Measurements from ENCODE around the gene KCNN1. TPM values are rescaled to one million over a fixed set of nuclear protein-coding genes. Genes with fewer than 3 reads are reported as not detected.
A peak's percentile ranks its signal among the peaks of the same experiment; 100 is the strongest.

The KCNN1 gene
- total and polyA plus RNA-seq, 4 donors, result 0.14 to 0.60 (median 0.19) TPM; not detected in 1

GRCh38 chr19:17989425-17990094, 22.7 kb downstream of the KCNN1 start:
- Histone ChIP-seq H3K9me3 (ENCODE audit: control insufficient read depth in 4 of 4, insufficient read depth in 3 of 4, low read length in 3 of 4) (peaks cover 0 to 3% (median 0%) of the 10 kb centered on the region in 4 donors), H3K27ac (ENCODE audit: low read depth in 1 of 2, low read length in 1 of 2) (no peak overlapping the region), H3K36me3 (ENCODE audit: control insufficient read depth in 4 of 4, insufficient read depth in 4 of 4, low read length in 4 of 4) (no peaks in the 10 kb centered on the region), H3K27me3 (ENCODE audit: control insufficient read depth in 3 of 3, insufficient read depth in 3 of 3, low read length in 2 of 3) (no peaks in the 10 kb centered on the region), H3K9ac (ENCODE audit: insufficient read depth in 1 of 2, low read length in 2 of 2) (no peak overlapping the region), H3K4me1 (ENCODE audit: control insufficient read depth in 5 of 5, insufficient read depth in 5 of 5, low read length in 5 of 5) (no peaks in the 10 kb centered on the region), H3K4me3 (no peak overlapping the region)
- no peak for DNase-seq
- no peak for ATAC-seq (ENCODE audit: insufficient read depth, low FRiP score)
- TF ChIP-seq CTCF (IDR thresholded peaks at IDR 0.05; ENCODE audit: control extremely low read depth, extremely low read depth), result no peak
- 91 to 95% methylated on average over 16 of the region's 16 CpGs for WGBS, 2 donors

GRCh38 chr19:17993076-17993813, 26.3 kb downstream of the KCNN1 start:
- DNase-seq, result no peak
- H3K4me3 ChIP-seq, result no peak overlapping the region
- no peaks in the 10 kb centered on the region for H3K27me3 ChIP-seq (ENCODE audit: control insufficient read depth in 3 of 3, insufficient read depth in 3 of 3, low read length in 2 of 3)
- H3K9me3 ChIP-seq (ENCODE audit: control insufficient read depth in 4 of 4, insufficient read depth in 3 of 4, low read length in 3 of 4), result peaks cover 0 to under 1% (median 0%) of the 10 kb centered on the region in 4 donors
- no peaks in the 10 kb centered on the region for H3K4me1 ChIP-seq (ENCODE audit: control insufficient read depth in 5 of 5, insufficient read depth in 5 of 5, low read length in 5 of 5)
- no peak overlapping the region for H3K27ac ChIP-seq (ENCODE audit: low read depth in 1 of 2, low read length in 1 of 2)
- 82 to 88% methylated on average over 25 to 27 of the region's 27 CpGs for WGBS, 2 donors
- no peak for TF ChIP-seq CTCF (IDR thresholded peaks at IDR 0.05; ENCODE audit: control extremely low read depth, extremely low read depth)
- no peak overlapping the region for H3K9ac ChIP-seq (ENCODE audit: insufficient read depth in 1 of 2, low read length in 2 of 2)
- no peaks in the 10 kb centered on the region for H3K36me3 ChIP-seq (ENCODE audit: control insufficient read depth in 4 of 4, insufficient read depth in 4 of 4, low read length in 4 of 4)
- no peak for ATAC-seq (ENCODE audit: insufficient read depth, low FRiP score)

DNA sequence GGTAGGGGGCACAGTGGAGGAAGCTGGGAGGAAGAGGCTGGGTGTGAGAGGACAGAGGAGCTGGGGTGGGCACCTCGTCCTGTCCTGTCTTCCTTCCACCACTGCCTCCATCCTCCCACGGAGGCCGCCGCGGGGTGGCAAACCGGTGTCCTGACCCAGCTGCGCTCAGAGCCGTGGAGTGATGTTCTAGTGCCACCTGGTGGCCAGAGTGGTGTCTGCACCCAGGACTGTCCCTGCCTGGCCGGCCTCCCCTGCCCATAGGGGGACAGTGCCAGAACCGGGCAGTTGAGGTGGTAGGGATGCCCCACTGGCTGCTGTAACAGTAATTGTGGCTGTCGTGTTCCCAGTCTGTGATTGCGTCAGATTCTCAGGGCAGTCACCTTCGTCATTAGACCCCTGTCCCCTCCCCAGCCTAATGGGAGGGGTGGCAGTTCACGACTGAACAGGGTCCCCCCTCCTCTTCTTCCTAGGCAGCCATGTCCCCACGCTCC, 30.0 kb downstream of the KCNN1 start:
- Histone ChIP-seq H3K27ac (ENCODE audit: low read depth in 1 of 2, low read length in 1 of 2) (no peak overlapping the region), H3K4me1 (ENCODE audit: control insufficient read depth in 5 of 5, insufficient read depth in 5 of 5, low read length in 5 of 5) (peaks cover 0 to 5% (median 0%) of the 10 kb centered on the region in 5 donors), H3K9ac (ENCODE audit: insufficient read depth in 1 of 2, low read length in 2 of 2) (no peak overlapping the region), H3K4me3 (no peak overlapping the region), H3K9me3 (ENCODE audit: control insufficient read depth in 4 of 4, insufficient read depth in 3 of 4, low read length in 3 of 4) (no peaks in the 10 kb centered on the region), H3K27me3 (ENCODE audit: control insufficient read depth in 3 of 3, insufficient read depth in 3 of 3, low read length in 2 of 3) (no peaks in the 10 kb centered on the region), H3K36me3 (ENCODE audit: control insufficient read depth in 4 of 4, insufficient read depth in 4 of 4, low read length in 4 of 4) (no peaks in the 10 kb centered on the region)
- peak; percentile 80 to 87 (median 83) for DNase-seq
- WGBS, 2 donors, result 13 to 16% methylated on average over 12 to 15 of the region's 15 CpGs
- ATAC-seq (ENCODE audit: insufficient read depth, low FRiP score), result peak; percentile 79
- TF ChIP-seq CTCF (IDR thresholded peaks at IDR 0.05; ENCODE audit: control extremely low read depth, extremely low read depth), result peak; percentile 99

All from lung (tissue), 12 donors.